ENCODE data around the gene CCDC92.

- TF ChIP-seq EZH2 (IDR thresholded peaks at IDR 0.05) (no peak), POLR2AphosphoS5 (IDR thresholded peaks at IDR 0.05; ENCODE audit: borderline replicate concordance, low read depth, low read length) (no peak), FOXP2 (optimal IDR thresholded peaks at IDR 0.05; ENCODE audit: control extremely low read depth, extremely low read length, insufficient read depth) (no peak)
Measured at GRCh38 chr12:123995023-123995748, 22.6 kb upstream of the CCDC92 start.

Data from SK-N-MC (cell line).